IMR-90 (cell line): ENCODE measurements around the gene SLC12A8. TPM values are rescaled to one million over a fixed set of nuclear protein-coding genes. Genes with fewer than 3 reads are reported as not detected.

ENCODE experiments used
- ATAC-seq: fragments of 200-7000 bp; cut with Tn5 transposase; 2 replicates; pipeline ENCODE4 v1.9.1; 2020; ENCODE audit warnings: low read depth, mild to moderate bottlenecking, moderate library complexity
- BruUV-seq: library from RNA; stranded (reverse); fragments of 400-500 nt; replicated peaks from 2 replicates; lab custom pipeline; 2021; lab: Mats Ljungman, UMichigan
- CTCF ChIA-PET: fragments of 300-600 bp; formaldehyde crosslinking; extraction: SDS; loops from one replicate; lab custom pipeline; 2021; ENCODE audit warnings: antibody characterized with exemption; lab: Yijun Ruan, JAX
- POLR2A ChIA-PET: fragments of 300-600 bp; sonication (Branson Sonifier 250); formaldehyde crosslinking; loops from one replicate; lab custom pipeline; 2022; ENCODE audit warnings: antibody characterized with exemption; ENCODE audit not compliant: unreplicated experiment; lab: Charles Lee
- DNase-seq: peaks from one replicate; pipeline ENCODE4 v3.0.0; 2013
- H2AFZ ChIP-seq: replicated peaks from 2 replicates; pipeline ENCODE3; 2013; ENCODE audit warnings: low read length, mild to moderate bottlenecking; ENCODE audit not compliant: poor library complexity
- H2AK5ac ChIP-seq: 2 replicates; pipeline ENCODE4 v1.6.1; 2013; ENCODE audit warnings: low read depth, low read length, inconsistent platforms
- H2AK9ac ChIP-seq: replicated peaks from 2 replicates; pipeline ENCODE3; 2013; ENCODE audit warnings: mild to moderate bottlenecking, low read depth, low read length, moderate library complexity; ENCODE audit not compliant: poor library complexity
- H2BK120ac ChIP-seq: 2 replicates; pipeline ENCODE4 v1.6.1; 2013; ENCODE audit warnings: low read depth, low read length, inconsistent platforms
- H2BK15ac ChIP-seq: 3 replicates; pipeline ENCODE4 v1.6.1; 2013; ENCODE audit warnings: low read depth, low read length, inconsistent platforms
- H2BK20ac ChIP-seq: 2 replicates; pipeline ENCODE4 v1.6.1; 2013; ENCODE audit warnings: low read depth, mild to moderate bottlenecking, inconsistent platforms, low read length, moderate library complexity
- H2BK5ac ChIP-seq: 2 replicates; pipeline ENCODE4 v1.6.1; 2013; ENCODE audit warnings: mild to moderate bottlenecking, low read depth, low read length, inconsistent platforms; ENCODE audit not compliant: poor library complexity, severe bottlenecking
- H3K14ac ChIP-seq: replicated peaks from 2 replicates; pipeline ENCODE4 v1.6.1; 2013; ENCODE audit warnings: low read depth, low read length, inconsistent platforms
- H3K18ac ChIP-seq: 2 replicates; pipeline ENCODE4 v1.6.1; 2013; ENCODE audit warnings: low read depth, low read length, control low read depth
- H3K23ac ChIP-seq: 2 replicates; pipeline ENCODE4 v1.6.1; 2013; ENCODE audit warnings: low read depth, low read length, inconsistent platforms
- H3K27ac ChIP-seq: 2 replicates; pipeline ENCODE4 v1.5.1; 2013; ENCODE audit warnings: mild to moderate bottlenecking, control low read depth, low read length; ENCODE audit not compliant: insufficient read depth
- H3K27me3 ChIP-seq: 2 replicates; pipeline ENCODE4 v1.6.1; 2013; ENCODE audit warnings: low read length; ENCODE audit not compliant: control insufficient read depth, insufficient read depth
- H3K36me3 ChIP-seq: 2 replicates; pipeline ENCODE4 v1.6.1; 2013; ENCODE audit warnings: low read length, mixed read lengths; ENCODE audit not compliant: control insufficient read depth, insufficient read depth
- H3K4ac ChIP-seq: 2 replicates; pipeline ENCODE4 v1.6.1; 2013; ENCODE audit warnings: low read depth, low read length, inconsistent platforms
- H3K4me1 ChIP-seq: 2 replicates; pipeline ENCODE4 v1.6.1; 2013; ENCODE audit warnings: low read length, mixed read lengths; ENCODE audit not compliant: control insufficient read depth, insufficient read depth
- H3K4me2 ChIP-seq: 2 replicates; pipeline ENCODE4 v1.6.1; 2013; ENCODE audit warnings: low read depth, mild to moderate bottlenecking, control low read depth, low read length, moderate library complexity
- H3K4me3 ChIP-seq: 2 replicates; pipeline ENCODE4 v1.5.1; 2013; ENCODE audit warnings: low read depth, mild to moderate bottlenecking, control low read depth, low read length, moderate library complexity; ENCODE audit not compliant: insufficient read depth
- H3K56ac ChIP-seq: 2 replicates; pipeline ENCODE4 v1.6.1; 2013; ENCODE audit warnings: low read length, inconsistent platforms; ENCODE audit not compliant: insufficient read depth; ENCODE audit errors: extremely low read depth
- H3K79me1 ChIP-seq, 2 experiments: 2 replicates each; pipeline ENCODE4 v1.6.1; 2013; ENCODE audit warnings: low read length in 2 of 2, inconsistent platforms in 1 of 2, low read depth in 1 of 2
- H3K9ac ChIP-seq: 2 replicates; pipeline ENCODE4 v1.6.1; 2013; ENCODE audit warnings: low read depth, low read length, control low read depth
- H3K9me1 ChIP-seq: 2 replicates; pipeline ENCODE4 v1.6.1; 2013; ENCODE audit warnings: low read length, inconsistent platforms; ENCODE audit not compliant: insufficient read depth
- H3K9me3 ChIP-seq: 2 replicates; pipeline ENCODE4 v1.6.1; 2013; ENCODE audit warnings: low read length; ENCODE audit not compliant: control insufficient read depth, insufficient read depth
- H4K20me1 ChIP-seq: 2 replicates; pipeline ENCODE4 v1.6.1; 2013; ENCODE audit warnings: low read length, inconsistent platforms; ENCODE audit not compliant: insufficient read depth
- H4K5ac ChIP-seq: 2 replicates; pipeline ENCODE4 v1.6.1; 2013; ENCODE audit warnings: mild to moderate bottlenecking, low read depth, low read length, control low read depth
- H4K8ac ChIP-seq, 2 experiments: 2 replicates each; pipeline ENCODE4 v1.6.1; 2013; ENCODE audit warnings: low read depth in 2 of 2, low read length in 2 of 2, control low read depth in 1 of 2, inconsistent platforms in 1 of 2
- H4K91ac ChIP-seq: 2 replicates; pipeline ENCODE4 v1.6.1; 2013; ENCODE audit warnings: low read depth, low read length, inconsistent platforms; ENCODE audit not compliant: insufficient read depth
- CEBPB ChIP-seq: IDR thresholded peaks from 2 replicates; pipeline ENCODE4 v1.6.1; 2012; ENCODE audit warnings: low read depth, low read length, improper control_type of control experiment
- CTCF ChIP-seq: conservative IDR thresholded peaks from 2 replicates; pipeline ENCODE4 v1.5.1; 2012; ENCODE audit warnings: mild to moderate bottlenecking, low read depth, low read length, improper control_type of control experiment
- ELK1 ChIP-seq: fragments of 150-350 bp; IDR thresholded peaks from 2 replicates; pipeline ENCODE4 v1.6.1; 2016; ENCODE audit warnings: low read depth, mild to moderate bottlenecking, low read length, moderate library complexity, borderline replicate concordance
- FOS ChIP-seq: fragments of 150-350 bp; IDR thresholded peaks from 2 replicates; pipeline ENCODE4 v1.6.1; 2016; ENCODE audit warnings: low read depth, low read length
- MAFK ChIP-seq: IDR thresholded peaks from 2 replicates; pipeline ENCODE4 v1.6.1; 2012; ENCODE audit warnings: low read depth, low read length, improper control_type of control experiment
- MXI1 ChIP-seq: IDR thresholded peaks from 2 replicates; pipeline ENCODE4 v1.6.1; 2012; ENCODE audit warnings: low read depth, mild to moderate bottlenecking, low read length, moderate library complexity, borderline replicate concordance
- POLR2A ChIP-seq: IDR thresholded peaks from 2 replicates; pipeline ENCODE4 v1.6.1; 2012; ENCODE audit warnings: mild to moderate bottlenecking, low read depth, low read length
- RCOR1 ChIP-seq: IDR thresholded peaks from 2 replicates; pipeline ENCODE4 v1.6.1; 2012; ENCODE audit warnings: mild to moderate bottlenecking, low read length, improper control_type of control experiment; ENCODE audit not compliant: insufficient replicate concordance
- SMC3 ChIP-seq: fragments of 150-350 bp; IDR thresholded peaks from 2 replicates; pipeline ENCODE4 v1.6.1; 2016; ENCODE audit warnings: low read depth, mild to moderate bottlenecking, antibody characterized with exemption, low read length, moderate library complexity
- WGBS, 2 experiments: methylation state at CpG; one replicate each; pipeline versions ENCODE4 v1.1.5 to v1.1.7; 2013; ENCODE audit warnings: missing lambda C conversion rate in 2 of 2; ENCODE audit not compliant: insufficient read length in 1 of 2; ENCODE audit errors: extremely low coverage in 2 of 2; 5-methylcytosine and 5-hydroxymethylcytosine counted together
- dilution Hi-C: fragments of 300-500 bp; cut with HindIII; formaldehyde crosslinking; loops from one replicate; pipeline ENCODE4 v1.14.3; 2018; ENCODE audit warnings: low sequenced_read_pairs; ENCODE audit not compliant: unreplicated experiment
- in situ Hi-C: fragments of 300-500 bp; cut with MboI; formaldehyde crosslinking; loops from 3 replicates; pipeline ENCODE4 v1.14.3; 2019; ENCODE audit warnings: low sequenced_read_pairs, inconsistent platforms, mixed read lengths
- intact Hi-C: fragments of 100-400 bp; cut with micrococcal nuclease; formaldehyde crosslinking; loops from 2 replicates; pipeline ENCODE4 v1.10.0; 2022
- polyA plus RNA-seq, 3 experiments: library from polyadenylated mRNA; depleted of rRNA; stranded (reverse); fragments of >200 nt; gene quantifications; 2 replicates each; pipeline ENCODE4 v1.2.3, GENCODE V29; 2012; ENCODE audit warnings: low replicate concordance in 1 of 3
- total RNA-seq: library from RNA; depleted of rRNA; stranded (reverse); fragments of >200 nt; gene quantifications from 2 replicates; pipeline ENCODE4 v1.2.3, GENCODE V29; 2012

Gene SLC12A8
- total and polyA plus RNA-seq, 2 of the 4 experiments (the other 2 are of a cell fraction) = 2.2 to 4.3 TPM

GRCh38 chr3:125048282-125048681 lies 164.3 kb downstream of the SLC12A8 start:
- Histone ChIP-seq H3K18ac (no peak overlapping the region), H3K27ac (no peak overlapping the region), H3K4me2 (no peak overlapping the region), H2BK5ac (no peak overlapping the region), H2BK20ac (no peak overlapping the region), H3K4me1 (peaks cover 40% of the 10 kb centered on the region), H2AFZ (no peak overlapping the region), H2BK120ac (no peak overlapping the region), H4K8ac (no peak overlapping the region), H3K27me3 (no peaks in the 10 kb centered on the region), H3K9me1 (peaks cover 49% of the 10 kb centered on the region), H2AK9ac (no peak overlapping the region), H3K4ac (no peak overlapping the region), H3K9me3 (no peaks in the 10 kb centered on the region), H3K9ac (no peak overlapping the region), H3K23ac (no peak overlapping the region), H3K4me3 (no peak overlapping the region), H3K56ac (no peak overlapping the region), H4K20me1 (peaks cover 98% of the 10 kb centered on the region), H4K5ac (no peak overlapping the region), H4K91ac (no peak overlapping the region), H3K14ac (no peak overlapping the region), H3K36me3 (peaks cover 45% of the 10 kb centered on the region), H3K79me1 (peaks cover 52 to 91% of the 10 kb centered on the region in 2 experiments), H2AK5ac (no peak overlapping the region), H2BK15ac (no peak overlapping the region)
- in situ Hi-C loops = loop anchor here (10.0 kb wide), 1 partner anchor 387 kb away; no protein-coding TSS in a partner anchor
- DNase-seq (no peak), ATAC-seq (no peak)
- ChIA-PET CTCF (no interaction called here), POLR2A (no interaction called here)
- TF ChIP-seq MXI1 = no peak
- no peak for TF ChIP-seq MAFK
- TF ChIP-seq ELK1 = no peak
- TF ChIP-seq SMC3 = no peak
- TF ChIP-seq CTCF = no peak
- TF ChIP-seq POLR2A = no peak
- TF ChIP-seq CEBPB = no peak
- no peak for TF ChIP-seq RCOR1
- no peak for TF ChIP-seq FOS
- intact Hi-C loops = no loop called here
- no TSS peak for BruUV-seq
- 100% methylated on average over 1 of the region's 3 CpGs; no CpG with 5 or more reads in 1 of the 2 experiments for WGBS, 2 experiments
- dilution Hi-C loops = no loop called here
